MCF 10A (cell line): ENCODE results near the gene TAF1D. TPM values are rescaled to one million over a fixed set of nuclear protein-coding genes. Genes with fewer than 3 reads are reported as not detected.
"Not testable (repeated sequence)": the region's sequence is repeated elsewhere in the genome, so short reads cannot be mapped to it uniquely, and the experiment has no call there.

Source experiments
- BruUV-seq: library from RNA; stranded (reverse); fragments of 400-500 nt; replicated peaks from 2 replicates; lab custom pipeline; 2021; lab: Mats Ljungman, UMichigan
- CTCF ChIA-PET: fragments of 300-600 bp; sonication (Branson Sonifier 250); formaldehyde crosslinking; extraction: SDS; loops from one replicate; lab custom pipeline; 2021; ENCODE audit warnings: antibody characterized with exemption, inconsistent platforms; lab: Yijun Ruan, JAX
- POLR2A ChIA-PET: fragments of 300-600, 350-650 bp; sonication (Branson Sonifier 250); formaldehyde crosslinking; extraction: SDS; loops from one replicate; lab custom pipeline; 2020; ENCODE audit warnings: antibody characterized with exemption, inconsistent platforms; lab: Yijun Ruan, JAX
- DNase-seq: peaks from one replicate; pipeline ENCODE4 v3.0.0-alpha.2; 2018; ENCODE audit not compliant: unreplicated experiment
- H3K27ac Mint-ChIP-seq: one replicate; pipeline ENCODE4 v1.8.0; 2022; ENCODE audit warnings: mild to moderate bottlenecking, low read depth, mixed read lengths; ENCODE audit not compliant: unreplicated experiment
- H3K27me3 Mint-ChIP-seq: one replicate; pipeline ENCODE4 v1.8.0; 2022; ENCODE audit warnings: mixed read lengths; ENCODE audit not compliant: insufficient read depth, unreplicated experiment
- H3K36me3 Mint-ChIP-seq: one replicate; pipeline ENCODE4 v1.8.0; 2022; ENCODE audit warnings: mild to moderate bottlenecking, moderate library complexity, mixed read lengths; ENCODE audit not compliant: insufficient read depth, unreplicated experiment
- H3K4me1 Mint-ChIP-seq: one replicate; pipeline ENCODE4 v1.8.0; 2022; ENCODE audit warnings: mixed read lengths; ENCODE audit not compliant: insufficient read depth, unreplicated experiment
- H3K4me3 Mint-ChIP-seq: one replicate; pipeline ENCODE4 v1.8.0; 2022; ENCODE audit warnings: mild to moderate bottlenecking, moderate library complexity, mixed read lengths; ENCODE audit not compliant: unreplicated experiment
- H3K9me3 Mint-ChIP-seq: one replicate; pipeline ENCODE4 v1.8.0; 2022; ENCODE audit warnings: mixed read lengths; ENCODE audit not compliant: unreplicated experiment
- CTCF ChIP-seq: fragments of 200-600 bp; IDR thresholded peaks from one replicate; pipeline ENCODE4 v1.8.0; 2022; ENCODE audit warnings: antibody characterized with exemption, mild to moderate bottlenecking; ENCODE audit not compliant: unreplicated experiment
- intact Hi-C: fragments of 100-400 bp; cut with micrococcal nuclease; formaldehyde crosslinking; loops from 2 replicates; pipeline ENCODE4 v1.14.1; 2022
- total RNA-seq: library from RNA; stranded (reverse); gene quantifications from 2 replicates; pipeline ENCODE4 v1.2.3, GENCODE V29; 2022

Gene TAF1D
- total RNA-seq, 1 experiment from 2014 or later: 212 TPM

DNA sequence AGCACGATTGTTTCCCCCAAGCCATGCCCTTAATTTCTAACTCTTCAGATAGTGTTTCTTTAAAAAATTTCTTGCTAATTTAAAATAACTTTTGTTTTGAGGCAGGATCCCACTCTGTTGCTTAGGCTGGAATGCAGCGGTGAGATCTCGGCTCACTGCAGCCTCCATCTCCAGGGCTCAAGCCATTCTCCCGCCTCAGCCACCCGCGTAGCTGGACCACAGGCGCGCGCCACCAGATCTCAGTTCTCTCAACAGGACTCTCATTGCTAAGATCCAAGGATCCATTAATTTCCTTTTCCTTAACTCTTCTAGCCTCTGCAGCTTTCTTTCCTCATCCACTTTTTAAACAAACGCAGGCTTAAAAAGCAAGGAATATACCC, 42.5 kb upstream of the TAF1D start:
- POLR2A ChIA-PET: interaction anchor here (0.6 to 5.5 kb wide), 33 partner anchors 8 to 1284 kb away, joined by 3 to 169 read pairs (median 4); partner anchors contain the start of genes C11orf54, PANX1 and TAF1D
- Mint-ChIP-seq H3K4me3 (peak overlapping the region; percentile 84), H3K9me3 (no peaks in the 10 kb centered on the region), H3K27me3 (no peaks in the 10 kb centered on the region), H3K36me3 (peaks cover 16% of the 10 kb centered on the region), H3K27ac (peak overlapping the region; percentile 95), H3K4me1 (peaks cover 24% of the 10 kb centered on the region)
- TSS peak; percentile 78 for BruUV-seq
- no peak for DNase-seq
- intact Hi-C loops: loop anchor here (1.0 kb wide), 2 partner anchors 42 to 549 kb away; partner anchors contain the start of genes C11orf54 and TAF1D
- TF ChIP-seq CTCF: peak; percentile 8
- CTCF ChIA-PET: interaction anchor here (0.5 to 1.2 kb wide), 9 partner anchors 8 to 1041 kb away, joined by 3 to 9 read pairs (median 4); no protein-coding TSS in a partner anchor

- BruUV-seq: no TSS peak
- peaks cover 14% of the 10 kb centered on the region for H3K36me3 Mint-ChIP-seq
- DNase-seq: no peak
- intact Hi-C loops: no loop called here
- H3K4me3 Mint-ChIP-seq: peak overlapping the region; percentile 84
- TF ChIP-seq CTCF: no peak
- ChIA-PET CTCF (interaction anchor here (1.0 to 1.2 kb wide), 4 partner anchors 12 to 43 kb away, joined by 3 to 9 read pairs (median 7); no protein-coding TSS in a partner anchor), POLR2A (interaction anchor here (0.8 to 5.5 kb wide), 15 partner anchors 9 to 687 kb away, joined by 3 to 169 read pairs (median 4); partner anchors contain the start of genes C11orf54 and TAF1D)
- H3K27me3 Mint-ChIP-seq: no peaks in the 10 kb centered on the region
- H3K4me1 Mint-ChIP-seq: peaks cover 24% of the 10 kb centered on the region
- no peak overlapping the region for H3K27ac Mint-ChIP-seq
- H3K9me3 Mint-ChIP-seq: no peaks in the 10 kb centered on the region
These were observed 42.1 kb upstream of the TAF1D start for GRCh38 chr11:93783362-93783761.

DNA sequence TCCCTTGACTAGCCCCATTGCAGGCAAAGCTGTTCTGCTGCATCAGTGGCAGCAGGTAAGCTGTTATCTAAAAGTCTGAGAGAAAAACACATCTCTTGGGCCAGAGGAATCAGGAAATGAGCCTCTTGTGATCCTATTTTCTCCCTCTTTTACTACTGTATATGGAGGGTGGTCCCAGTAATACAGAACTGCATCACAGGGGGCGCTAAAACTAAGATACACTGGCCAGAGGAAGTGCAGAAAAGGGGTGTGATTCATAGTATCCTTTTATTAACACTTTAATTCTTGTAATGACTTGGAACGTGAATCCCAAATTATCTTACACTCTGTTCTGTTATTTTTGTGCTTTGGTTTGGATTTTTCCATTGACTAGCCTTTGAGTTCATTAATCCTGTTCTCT, 34.0 kb upstream of the TAF1D start:
- no peaks in the 10 kb centered on the region for H3K9me3 Mint-ChIP-seq

DNA sequence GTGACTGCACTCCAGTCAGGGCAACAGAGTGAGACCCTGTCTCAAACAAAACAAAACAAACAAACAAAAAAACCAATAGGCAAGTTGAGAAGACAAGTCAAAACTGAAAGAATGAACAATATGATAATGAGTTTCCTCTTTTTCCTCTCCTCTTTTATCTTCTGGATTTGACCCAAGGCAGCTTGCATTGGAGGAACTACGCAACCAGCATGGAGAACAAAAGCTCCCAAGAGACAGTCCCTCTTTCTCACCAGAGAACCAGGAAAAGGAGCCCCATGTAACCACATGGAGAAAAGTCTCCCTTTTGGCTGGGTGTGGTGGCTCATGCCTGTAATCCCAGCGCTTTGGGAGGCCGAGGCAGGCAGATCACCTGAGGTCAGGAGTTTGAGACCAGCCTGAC, 33.3 kb upstream of the TAF1D start:
- H3K27ac Mint-ChIP-seq, CTCF ChIA-PET, H3K27me3 Mint-ChIP-seq, H3K4me3 Mint-ChIP-seq, H3K4me1 Mint-ChIP-seq, intact Hi-C loops, DNase-seq, BruUV-seq, H3K9me3 Mint-ChIP-seq, H3K36me3 Mint-ChIP-seq: not testable (repeated sequence)
- POLR2A ChIA-PET: interaction anchor here (1.4 kb wide), 1 partner anchor 10 kb away, joined by 4 read pairs; the partner anchor contains the start of gene MED17

More for the DNA sequence above, 34.0 kb upstream of the TAF1D start:
- H3K27ac Mint-ChIP-seq: no peak overlapping the region
- no peak overlapping the region for H3K4me3 Mint-ChIP-seq
- H3K27me3 Mint-ChIP-seq: no peaks in the 10 kb centered on the region
- H3K4me1 Mint-ChIP-seq: no peaks in the 10 kb centered on the region
- no peak for TF ChIP-seq CTCF
- CTCF ChIA-PET: no interaction called here
- DNase-seq: peak; percentile 23
- no peaks in the 10 kb centered on the region for H3K36me3 Mint-ChIP-seq
- POLR2A ChIA-PET: no interaction called here
- no TSS peak for BruUV-seq
- intact Hi-C loops: no loop called here
